ENCODE data around the gene ZNF579.
"Not testable (repeated sequence)": the region's sequence is repeated elsewhere in the genome, so short reads cannot be mapped to it uniquely, and the experiment has no call there.

Gene ZNF579

DNA sequence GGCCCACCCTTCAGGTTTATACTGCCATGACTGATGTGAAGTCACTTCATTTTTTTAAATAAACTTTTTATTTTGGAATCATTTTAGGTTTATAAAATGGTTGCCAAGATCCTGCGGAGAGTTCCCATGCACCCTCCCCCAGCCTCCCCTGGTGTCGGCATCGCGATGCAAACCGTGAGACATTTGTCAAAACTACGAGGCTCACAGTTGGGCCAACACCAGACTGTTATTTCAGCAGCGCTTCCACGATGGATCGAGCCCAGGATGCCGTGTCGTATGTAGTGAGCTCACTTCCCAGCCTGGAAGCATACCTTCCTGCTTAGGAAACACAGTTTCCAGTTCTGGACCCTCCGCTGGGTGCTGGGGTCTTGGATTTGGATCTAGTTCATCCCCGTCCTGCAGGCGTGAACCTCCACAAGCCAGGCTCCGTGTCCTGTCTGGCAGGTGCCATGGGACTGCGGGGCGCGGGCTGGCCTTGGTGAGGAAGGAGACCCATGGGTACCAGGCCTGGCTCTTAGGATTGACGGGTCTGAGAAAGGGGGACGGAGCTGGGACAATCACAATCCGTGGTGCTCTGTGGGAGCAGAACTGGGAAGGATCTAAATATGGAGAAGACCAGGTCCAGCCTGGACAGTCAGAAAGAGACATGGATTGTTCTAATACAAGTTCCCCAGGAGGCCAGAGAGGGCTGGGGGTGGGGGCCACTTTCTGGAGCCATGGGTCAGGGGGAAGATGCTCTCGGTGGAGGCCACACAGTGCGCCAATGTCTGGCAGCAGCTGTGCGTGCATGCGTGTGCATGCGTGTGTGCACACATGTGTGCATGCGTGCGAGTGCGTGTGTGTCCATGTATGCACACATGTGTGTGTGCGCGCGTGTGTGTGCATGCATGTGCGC lies 41.3 kb downstream of the ZNF579 start:
- no peak for DNase-seq

DNA sequence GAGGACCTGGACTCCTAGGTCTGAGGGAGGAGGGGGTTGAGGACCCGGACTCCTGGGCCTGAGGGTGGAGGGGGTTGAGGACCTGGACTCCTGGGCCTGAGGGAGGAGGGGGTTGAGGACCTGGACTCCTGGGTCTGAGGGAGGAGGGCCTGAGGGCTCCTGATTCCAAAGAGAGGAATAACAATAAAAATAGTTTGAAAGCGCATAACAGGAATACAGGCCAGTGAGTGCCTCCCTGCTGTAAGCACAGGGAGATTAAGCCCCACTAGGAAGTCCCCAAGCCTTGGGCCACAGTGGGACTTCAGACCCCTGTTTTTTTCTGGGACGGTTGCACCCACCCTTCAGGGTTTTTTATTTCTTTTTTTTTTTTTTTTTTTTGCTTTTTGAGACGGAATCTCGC lies 42.5 kb downstream of the ZNF579 start:
- no peak for DNase-seq

DNA sequence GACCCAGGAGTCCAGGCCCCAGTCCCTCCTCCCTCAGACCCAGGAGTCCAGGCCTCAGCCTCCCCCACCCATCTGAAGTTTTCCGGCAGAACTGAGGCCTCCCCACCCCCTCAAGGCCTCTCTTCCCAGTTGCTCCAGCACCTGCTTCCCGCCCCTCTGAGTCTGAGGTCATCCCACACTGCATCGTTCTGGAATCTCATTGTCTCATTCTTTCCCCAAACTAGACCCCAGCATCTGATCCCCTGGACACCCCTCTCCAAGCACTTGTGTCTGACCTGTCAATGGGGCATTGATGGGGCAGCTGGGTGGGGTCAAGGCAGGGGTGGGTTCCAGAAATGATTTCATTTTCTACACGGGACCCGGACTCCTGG lies 42.9 kb downstream of the ZNF579 start:
- DNase-seq: no peak

DNA sequence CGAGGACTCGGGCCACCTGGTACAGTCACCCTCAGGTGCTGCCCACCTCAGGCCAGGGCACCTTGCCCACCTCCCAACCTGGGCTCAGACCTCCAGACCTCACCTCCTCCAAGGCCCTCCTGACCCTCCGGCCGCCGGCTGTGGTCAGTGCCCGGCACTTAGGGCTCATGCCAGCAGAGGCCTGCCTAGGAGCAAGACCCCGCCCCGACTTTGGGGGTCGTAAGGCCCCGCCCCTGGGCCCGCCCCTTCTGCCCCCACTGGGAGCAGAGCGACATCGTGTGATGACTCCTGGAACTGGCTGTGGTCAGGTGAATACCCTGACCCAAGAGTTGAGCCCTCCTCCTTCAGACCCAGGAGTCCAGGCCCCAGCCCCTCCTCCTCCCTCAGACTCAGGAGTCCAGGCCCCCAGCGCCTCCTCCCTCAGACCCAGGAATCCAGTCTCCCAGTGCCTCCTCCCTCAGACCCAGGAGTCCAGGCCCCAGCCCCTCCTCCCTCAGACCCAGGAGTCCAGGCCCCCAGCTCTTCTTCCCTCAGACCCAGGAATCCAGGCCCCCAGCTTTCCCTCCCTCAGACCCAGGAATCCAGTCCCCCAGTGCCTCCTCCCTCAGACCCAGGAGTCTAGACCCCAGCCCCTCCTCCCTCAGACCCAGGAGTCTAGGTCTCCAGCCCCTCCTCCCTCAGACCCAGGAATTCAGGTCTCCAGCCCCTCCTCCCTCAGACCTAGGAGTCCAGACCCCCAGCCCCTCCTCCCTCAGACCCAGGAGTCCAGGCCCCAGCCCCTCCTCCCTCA lies 43.5 kb downstream of the ZNF579 start, which contains the start of gene SBK2:
Gene SBK2, minus strand, starts transcription at position 183 of the 790 bp plus-strand sequence. CDS start 839 bp downstream, outside the sequence.
- peak in 1 of 3 experiments; percentile 5 for DNase-seq

DNA sequence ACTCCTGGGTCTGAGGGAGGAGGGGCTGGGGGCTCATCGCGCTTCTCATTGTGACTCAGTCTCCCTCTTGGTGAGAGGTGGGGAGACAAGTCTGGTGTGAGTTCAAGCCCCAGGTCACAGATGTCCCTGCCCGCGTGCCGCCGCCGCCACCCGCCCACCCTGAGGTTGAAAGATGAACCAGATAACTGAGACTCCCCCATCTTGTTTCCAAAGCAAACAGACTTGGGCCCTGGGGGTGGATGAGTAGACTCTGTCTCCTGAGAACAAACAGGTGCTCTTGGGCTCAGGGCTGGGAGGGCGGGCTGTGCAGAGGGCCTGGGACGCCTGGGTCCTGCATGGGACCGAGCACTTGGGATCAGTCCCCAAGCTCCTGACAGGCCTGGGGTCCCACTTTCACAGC lies 44.3 kb downstream of the ZNF579 start:
- DNase-seq: no peak

DNA sequence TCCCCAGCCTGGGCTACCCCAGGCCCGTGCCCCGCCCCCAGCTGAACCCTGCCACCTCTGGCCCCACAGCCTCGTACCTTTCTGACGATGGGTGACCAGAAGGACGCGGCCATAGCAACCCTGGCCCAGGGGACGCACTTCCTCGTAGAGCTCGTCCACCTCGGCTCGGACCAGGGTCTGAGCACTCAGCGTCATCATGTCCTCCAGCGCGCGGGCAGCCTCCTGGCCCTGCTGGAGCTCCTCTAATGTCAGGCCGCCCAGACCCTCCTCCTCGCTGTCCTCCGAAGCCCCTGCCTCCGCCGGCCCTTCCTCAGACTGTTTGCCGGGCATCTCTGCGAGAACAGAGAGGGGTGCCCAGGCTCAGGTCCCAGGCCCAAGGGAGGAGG lies 44.7 kb downstream of the ZNF579 start:
- no peak for DNase-seq

DNA sequence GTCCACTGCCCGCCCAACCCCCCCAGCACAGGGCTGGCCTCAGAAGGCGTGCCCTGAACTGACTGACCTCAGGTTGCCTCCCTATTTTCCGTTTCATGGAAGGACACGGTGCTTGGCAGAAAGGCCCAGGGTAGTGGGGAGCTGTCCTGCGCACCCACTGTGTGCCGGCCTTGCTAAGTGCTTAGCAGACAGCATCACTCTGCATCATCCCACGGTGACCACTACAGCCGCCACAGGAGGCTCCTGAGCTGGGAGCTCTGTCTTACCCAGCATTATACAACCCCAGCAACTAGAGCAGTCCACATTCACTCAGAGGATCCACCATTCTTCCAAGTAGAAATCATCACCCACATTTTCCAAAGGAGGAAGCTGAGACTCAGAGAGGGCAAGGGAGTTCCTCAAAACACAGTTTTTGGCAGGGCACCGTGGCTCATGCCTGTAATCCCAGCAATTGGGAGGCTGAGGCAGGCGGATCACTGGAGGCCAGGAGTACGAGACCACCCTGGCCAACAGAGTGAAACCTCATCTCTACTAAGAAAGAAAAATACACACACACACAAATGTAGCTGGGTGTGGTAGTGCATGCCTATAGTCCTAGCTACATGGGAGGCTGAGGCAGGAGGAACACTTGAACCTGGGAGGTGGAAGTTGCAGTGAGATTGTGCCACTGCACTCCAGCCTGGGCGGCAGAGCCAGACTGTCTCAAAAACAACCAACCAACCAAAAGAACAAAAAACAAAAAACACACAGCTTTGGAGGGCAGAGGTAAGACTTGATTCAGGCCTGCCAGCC lies 45.3 kb downstream of the ZNF579 start:
- DNase-seq: no peak

DNA sequence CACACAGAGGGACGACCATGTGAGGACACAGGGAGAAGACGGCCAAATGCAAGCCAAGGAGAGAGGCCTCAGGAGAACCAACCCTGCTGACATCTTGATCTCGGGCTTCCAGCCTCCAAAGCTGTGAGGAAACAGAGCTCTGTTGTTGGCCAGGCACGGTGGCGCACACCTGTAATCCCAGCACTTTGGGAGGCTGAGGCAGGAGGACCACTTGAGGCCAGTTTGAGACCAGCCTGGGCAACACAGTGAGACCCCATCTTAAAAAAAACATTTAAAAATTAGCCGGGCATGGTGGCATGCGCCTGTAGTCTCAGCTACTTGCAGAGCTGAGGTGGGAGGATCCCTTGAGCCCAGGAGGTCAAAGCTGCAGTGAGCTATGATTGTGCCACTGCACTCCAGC lies 46.4 kb downstream of the ZNF579 start:
- not testable (repeated sequence) for DNase-seq

DNA sequence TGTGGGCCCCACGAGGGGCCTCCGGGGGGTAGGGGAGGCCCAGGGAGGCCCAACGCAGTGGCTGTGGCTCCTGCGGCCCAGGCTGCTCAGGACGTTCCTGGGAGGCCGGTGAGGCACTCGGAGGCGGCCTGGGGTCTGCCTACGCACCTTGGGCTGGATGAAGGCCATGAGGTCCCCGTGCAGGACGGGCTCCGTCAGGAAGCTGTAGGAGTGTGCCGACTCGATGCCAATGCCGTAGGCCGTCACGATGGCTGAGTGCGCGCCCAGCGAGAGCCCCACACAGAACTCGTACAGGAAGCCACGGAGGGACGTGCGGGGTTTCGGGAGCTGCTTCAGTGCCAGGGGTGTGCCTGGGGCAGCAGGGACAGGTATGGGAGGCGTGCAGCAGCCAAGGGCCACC lies 49.7 kb downstream of the ZNF579 start:
- DNase-seq: no peak

DNA sequence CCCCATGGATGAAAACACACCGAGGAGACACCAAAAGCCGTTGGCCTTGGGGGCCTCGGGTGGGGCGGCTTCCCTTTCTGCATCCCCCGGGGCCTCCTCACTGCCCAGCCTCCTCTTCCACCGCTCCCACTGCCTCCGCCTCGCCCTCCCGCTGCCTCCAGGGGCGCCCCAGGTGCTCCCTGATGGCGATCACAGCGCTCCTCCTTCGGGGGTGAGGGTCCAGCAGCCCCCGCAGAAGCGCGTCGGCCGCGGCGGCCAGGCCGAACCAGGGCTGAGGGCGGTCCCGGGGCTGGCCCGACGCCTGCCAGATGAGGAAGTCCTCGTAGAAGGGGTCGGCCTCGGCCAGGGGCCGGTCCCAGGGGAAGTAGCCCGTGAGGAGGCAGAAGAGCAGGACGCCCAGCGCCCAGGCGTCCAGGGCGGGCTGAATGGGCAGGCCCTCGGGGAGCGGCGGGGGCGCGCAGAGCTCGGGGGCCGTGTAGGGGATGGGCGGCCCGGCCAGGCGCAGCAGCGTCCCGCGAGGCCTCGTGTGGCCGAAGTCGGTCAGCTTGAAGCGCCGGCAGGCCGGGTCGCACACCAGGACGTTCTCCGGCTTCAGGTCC lies 50.9 kb downstream of the ZNF579 start:
- no peak for DNase-seq

DNA sequence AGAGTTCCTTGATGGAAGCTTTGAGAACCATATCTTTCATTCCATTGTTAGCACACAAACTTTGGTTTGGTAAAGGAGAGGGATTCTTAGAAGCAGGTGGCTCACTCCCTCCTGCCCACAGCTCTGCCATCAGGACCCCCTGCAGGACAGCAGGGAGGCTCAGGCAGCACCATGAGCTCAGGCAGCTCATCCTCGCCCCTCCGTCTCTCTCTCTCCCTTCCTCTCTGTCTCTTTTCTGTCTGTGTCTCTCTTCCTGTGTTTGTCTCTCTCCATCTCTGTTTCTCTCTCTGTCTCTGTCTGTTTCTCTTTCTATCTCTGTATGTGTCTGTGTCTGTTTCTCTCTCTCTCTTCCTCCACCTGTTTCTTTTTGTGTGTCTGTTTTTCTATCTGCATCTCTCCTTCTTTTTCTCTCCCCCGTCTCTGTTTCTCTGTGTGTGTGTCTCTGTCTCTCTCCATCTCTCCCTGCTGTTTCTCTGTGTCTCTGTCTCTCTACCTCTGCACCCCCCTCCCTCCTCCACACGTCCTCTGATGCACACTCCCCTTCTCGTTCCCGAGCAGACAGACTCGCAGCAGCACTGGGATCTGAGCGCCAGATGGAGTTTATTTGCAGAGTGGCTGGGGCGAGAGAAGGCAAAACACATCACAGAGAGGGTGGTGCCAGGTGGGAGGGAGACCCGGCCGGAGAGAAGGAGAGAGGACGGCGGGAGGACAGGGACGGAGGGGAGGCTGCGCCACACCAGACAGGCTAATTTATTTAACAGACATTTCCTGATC lies 52.4 kb downstream of the ZNF579 start:
- DNase-seq: peak in 2 of 3 experiments; percentile 70 to 89

DNA sequence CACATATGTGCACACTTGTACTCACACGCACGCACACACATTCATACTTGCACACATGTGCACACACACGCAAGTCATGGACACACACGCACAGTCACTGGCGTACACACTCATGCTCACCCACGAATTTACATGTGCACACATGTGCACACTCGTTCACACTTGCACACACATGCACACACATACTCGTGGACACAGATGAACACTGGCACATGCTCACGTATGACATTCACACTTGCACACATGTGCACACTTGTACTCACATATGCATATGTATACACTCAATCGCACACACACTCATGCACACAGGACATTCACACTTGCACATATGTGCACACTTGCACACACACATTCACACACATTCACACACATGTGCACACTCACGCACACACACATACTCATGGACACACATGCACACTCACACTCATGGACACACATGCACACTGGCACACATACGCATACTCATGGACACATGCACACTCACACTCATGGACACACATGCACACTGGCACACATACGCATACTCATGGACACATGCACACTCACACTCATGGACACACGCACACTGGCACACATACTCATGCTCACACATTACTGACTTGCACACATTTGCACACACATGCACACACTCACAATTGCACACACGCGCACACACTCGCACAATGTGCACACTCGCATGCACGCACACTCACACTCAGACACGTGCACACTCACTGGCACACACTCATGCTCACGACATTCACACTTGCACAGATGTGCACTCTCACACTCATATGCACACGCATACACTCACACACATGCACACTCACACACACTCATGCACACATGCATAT lies 53.2 kb downstream of the ZNF579 start:
- peak in 1 of 3 experiments; percentile 27 for DNase-seq
